ENCODE data around the gene LRRC59. TPM values are rescaled to one million over a fixed set of nuclear protein-coding genes. Genes with fewer than 3 reads are reported as not detected.
"Not testable (repeated sequence)": the region's sequence is repeated elsewhere in the genome, so short reads cannot be mapped to it uniquely, and the experiment has no call there.

The LRRC59 gene
- polyA plus RNA-seq, 1 donor, result 44.4 TPM

DNA sequence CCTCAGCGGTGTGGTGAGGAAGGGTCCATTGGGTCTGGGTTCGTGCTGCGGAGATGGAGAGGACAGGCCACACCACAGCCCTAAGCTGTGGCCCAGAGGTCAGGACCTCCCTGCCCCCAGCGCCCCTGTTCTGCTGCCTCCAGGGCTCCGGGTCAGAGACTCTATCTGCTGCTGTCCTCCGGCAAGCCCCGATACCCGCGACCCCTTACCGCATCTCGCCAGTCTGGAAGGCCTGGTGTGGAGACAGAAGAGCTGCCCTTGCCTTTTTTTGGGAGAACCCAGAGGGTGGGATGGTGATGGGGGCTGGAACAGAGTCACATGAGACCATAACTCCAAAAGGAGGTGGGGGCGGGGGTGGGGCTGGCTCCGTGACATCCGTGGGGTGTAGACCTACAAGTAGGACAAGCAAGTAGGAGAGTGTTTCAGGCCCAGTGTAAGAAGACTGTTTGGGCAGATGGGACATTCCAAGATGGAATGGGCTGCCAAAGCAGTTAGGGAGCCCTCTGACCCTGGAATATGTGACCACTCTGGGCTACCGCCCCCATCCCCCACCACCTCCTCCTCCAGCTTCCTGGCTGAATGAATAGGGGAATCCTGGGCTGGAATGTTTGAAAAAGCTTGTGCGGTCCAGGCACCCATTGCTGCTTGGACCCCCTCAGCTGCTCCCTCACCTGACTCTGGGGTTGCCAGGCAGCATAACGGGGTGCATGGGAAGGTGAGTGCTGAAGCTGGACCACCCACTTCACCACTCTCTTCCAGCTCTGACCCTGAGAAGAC, 50.0 kb downstream of the LRRC59 start:
- DNase-seq (ENCODE audit: low read depth), result no peak

DNA sequence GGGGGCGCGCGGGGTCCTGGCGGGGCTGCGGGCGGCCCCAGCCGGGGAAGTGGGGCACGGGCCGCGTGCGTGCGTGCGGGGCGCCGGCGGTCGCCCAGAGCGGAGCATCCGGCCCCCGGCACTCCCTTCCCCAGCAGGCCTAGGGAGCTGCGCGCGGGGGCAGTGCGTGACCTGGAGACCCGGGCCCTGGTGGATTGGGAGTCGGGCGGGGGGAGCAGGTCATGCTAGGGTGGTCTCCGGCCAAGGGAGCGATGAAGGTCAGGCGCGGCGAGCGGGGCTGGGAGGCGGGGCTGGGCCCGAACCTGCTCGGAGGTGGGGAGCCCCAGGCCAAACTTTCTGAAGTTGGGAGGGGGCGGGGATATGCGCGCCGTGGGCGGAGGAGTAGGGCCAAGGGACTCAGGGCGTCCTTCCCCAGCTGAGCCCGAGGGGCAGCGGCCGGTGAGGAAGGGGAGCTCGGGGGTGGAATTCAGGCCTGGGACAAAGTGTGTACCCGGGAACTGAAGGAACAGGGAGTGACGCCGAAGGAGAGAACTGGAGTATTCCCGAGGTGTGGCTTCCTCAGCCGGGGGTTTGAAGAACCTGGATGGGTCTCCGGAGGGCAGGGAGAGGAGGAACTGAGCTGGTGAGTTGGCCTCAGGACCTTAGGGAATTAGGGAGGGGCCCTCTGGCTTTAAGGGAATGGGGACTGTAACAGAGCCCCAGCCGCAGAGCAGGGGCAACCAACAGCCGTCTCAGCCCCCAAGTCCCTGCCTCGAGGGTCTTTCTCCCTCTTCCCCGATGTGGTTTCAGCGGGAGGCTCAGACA, 50.8 kb downstream of the LRRC59 start:
- DNase-seq (ENCODE audit: low read depth), result no peak

DNA sequence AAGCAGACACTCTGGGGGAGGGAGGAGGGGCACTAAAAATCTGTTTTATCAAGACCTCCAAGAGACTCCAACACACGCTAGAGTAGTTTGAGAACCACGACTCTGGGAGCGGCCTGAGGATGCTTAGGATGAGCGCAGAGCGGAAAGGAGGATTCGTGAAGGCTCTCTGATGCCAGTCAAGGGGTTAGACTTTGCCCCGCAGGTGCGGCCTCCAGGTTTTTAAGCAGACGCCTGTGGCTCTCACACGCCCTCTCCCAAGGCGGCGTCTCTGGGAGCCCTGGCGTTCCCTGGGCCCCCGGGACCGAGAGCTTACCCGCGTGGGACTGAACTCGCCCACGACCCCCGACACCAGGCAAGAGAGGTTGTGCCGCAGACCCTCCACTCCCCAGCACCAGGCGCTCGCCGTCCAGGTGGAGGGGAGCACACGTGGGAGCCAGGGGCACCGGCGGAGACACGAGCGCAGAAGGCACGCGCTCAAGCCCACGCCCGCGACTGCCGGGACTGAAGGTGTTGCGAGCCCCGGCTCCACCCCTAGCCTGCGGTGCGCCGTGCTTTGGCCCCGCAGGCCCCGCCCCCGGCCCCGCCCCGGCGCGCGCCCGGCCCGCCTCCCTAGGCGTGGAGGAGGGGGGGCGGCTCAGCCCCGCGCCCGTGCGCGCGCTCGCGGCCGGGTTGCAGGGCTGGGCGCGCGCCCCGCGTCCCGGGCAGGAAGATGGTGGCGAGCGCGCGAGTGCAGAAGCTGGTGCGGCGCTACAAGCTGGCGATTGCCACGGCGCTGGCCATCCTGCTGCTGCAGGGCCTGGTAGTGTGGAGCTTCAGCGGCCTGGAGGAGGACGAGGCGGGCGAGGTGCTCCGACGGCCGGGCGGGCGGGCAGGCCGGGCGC, 51.7 kb downstream of the LRRC59 start, which contains the start of gene XYLT2:
Gene XYLT2 (plus strand): TSS at position 695 of the 881 bp plus-strand sequence. CDS start 15 bp downstream, at position 710.
- DNase-seq (ENCODE audit: low read depth), result peak; percentile 51

DNA sequence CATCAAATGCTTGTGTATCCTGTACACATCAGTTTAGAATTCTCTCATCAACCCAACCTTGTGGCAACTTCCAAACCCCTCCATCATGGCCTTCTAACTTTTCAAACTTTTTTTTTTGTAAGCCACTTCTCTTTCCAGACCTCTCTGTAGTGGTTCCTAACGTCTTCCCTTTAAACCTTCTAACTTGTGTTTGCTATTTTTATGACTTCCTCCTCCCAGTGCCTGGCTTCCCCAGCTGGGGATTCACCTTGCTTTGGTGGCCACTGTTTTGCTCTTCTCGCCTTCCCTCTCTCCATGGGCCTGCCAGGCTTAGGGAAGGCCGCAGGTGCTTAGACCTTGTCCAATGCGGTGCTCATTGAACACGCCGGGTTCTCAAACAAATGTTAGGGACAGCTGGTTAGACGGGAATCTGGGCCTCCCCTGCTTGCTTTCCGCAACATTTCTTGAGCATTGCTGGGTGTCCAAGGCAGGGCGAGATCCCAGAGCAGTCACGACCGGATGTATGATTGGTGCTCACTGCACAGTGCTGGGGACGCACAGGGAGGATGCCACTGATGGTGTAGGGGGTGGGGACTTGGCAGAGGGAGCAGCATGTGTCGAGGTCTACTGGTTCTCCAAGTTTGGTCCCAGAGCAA, 52.5 kb downstream of the LRRC59 start:
- no peak for DNase-seq (ENCODE audit: low read depth)

DNA sequence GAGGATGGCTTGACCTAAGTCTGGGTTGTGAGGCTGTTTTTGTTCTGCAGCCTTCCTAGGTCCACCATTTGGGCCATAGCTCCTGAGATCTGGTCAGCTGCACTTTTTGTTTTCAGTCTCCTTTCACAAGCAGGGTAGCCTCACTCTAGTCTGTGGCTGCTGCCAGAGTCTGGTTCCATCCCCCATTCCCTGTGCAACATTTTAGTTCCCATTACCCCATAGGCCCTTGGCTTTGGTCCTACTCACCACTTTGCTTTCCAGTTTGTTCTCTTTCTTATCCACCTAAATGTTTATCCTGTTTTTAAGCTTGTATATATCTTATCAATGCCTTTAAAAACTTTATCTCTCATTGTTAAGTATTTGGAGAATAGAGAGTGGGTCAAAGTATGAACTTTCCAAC, 57.9 kb downstream of the LRRC59 start:
- DNase-seq (ENCODE audit: low read depth), result no peak

DNA sequence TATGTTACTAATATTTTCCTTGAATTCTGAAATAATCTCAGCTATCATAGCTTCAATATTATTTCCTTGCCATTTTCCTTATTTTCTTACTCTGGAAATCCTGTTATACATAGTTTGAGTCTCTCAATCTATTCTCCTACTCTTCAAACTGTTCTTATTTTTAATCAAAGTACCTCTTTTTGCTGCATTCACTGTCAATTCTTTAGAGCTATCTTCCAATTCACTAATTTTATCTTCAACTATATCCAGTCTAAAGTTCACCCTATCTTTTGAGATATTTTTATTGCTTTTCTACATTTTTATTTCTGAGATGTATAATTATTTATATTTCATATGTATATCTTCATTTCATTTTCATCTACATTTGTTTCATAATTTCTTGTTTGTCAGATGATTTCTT, 58.7 kb downstream of the LRRC59 start:
- DNase-seq (ENCODE audit: low read depth), result no peak

DNA sequence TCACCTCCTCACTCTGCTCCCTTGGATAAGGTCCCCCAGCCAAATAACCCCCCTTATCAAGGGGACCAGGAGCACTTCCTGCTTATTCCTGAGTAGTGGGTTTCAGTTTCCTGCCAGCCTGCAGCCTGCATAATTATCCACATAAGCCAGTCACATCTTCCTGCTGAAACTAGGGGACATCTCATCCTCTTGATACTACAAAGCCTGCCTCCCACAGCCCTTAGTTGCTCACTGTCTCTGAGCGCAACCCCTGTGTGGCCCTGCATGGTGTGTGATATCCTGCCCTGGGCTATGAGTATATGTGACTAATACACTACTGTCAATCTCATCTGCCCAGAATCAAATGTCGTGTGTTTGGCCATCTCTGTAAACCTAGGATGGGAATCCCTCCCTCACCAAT, 59.4 kb downstream of the LRRC59 start:
- DNase-seq (ENCODE audit: low read depth), result no peak

DNA sequence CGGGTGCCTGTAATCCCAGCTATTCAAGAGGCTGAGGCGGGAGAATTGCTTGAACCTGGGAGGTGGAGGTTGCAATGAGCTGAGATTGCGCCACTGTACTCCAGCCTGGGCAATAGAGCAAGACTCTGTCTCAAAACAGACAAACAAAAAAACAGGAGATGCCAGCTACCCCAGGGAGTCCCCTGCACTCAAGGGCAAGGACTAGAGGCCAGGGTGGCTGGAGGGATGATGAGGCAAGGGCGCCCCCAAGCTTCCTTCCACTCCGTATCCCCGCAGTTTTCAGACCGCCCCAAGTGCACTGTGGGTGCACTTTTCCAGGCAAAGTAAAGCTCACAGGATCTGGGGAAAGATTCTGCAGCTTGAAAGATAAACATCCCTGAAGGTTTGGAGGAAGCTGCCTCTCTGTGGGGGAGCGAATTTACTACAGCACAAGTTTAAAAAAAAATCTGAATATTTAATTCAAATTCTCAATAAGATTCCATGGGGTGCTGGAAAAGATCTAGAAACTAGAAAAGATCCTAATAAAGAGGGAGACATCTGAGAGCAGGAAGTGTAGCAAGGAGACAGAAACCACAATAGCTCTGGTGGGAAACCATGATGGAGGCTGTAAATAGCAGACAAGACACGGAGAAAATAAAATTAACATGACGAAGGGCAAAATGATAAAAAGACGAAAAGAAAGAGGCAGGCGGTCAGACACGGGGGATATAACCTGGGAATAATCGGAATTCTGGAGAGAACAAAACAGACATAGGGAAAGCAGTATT, 63.8 kb downstream of the LRRC59 start:
- DNase-seq (ENCODE audit: low read depth), result not testable (repeated sequence)

DNA sequence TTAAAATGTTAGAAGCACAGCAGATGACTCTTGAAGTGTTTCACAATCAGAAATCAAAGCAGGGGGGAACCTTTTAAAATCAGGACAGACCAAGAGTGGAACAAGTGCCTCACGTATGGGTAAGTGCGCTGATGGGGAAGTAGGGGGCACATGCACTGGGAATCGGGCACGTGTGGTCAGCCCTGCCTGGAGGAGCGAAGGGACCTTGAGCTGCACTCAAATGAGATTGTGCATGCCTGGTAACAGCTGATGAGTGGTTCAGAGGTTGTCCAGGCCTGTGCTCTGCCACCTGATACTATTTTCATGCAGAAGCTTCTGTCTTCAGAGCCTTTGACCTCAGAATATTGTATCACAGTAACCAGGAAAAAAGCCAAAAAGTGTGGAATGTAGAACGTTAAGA, 65.1 kb downstream of the LRRC59 start:
- DNase-seq (ENCODE audit: low read depth), result no peak

Other genes starting within 250 kb of the LRRC59 start
- 40.7 TPM for gene PPP1R9B, start 246.8 kb downstream of the LRRC59 start, polyA plus RNA-seq (ENCODE audit: insufficient read length)
- 368 TPM for gene SGCA, start 231.5 kb downstream of the LRRC59 start, polyA plus RNA-seq (ENCODE audit: insufficient read length)
- gene COL1A1, start 195.9 kb downstream of the LRRC59 start, polyA plus RNA-seq (ENCODE audit: insufficient read length), result 3,500 TPM
- 0.76 TPM for gene TMEM92, start 123.1 kb downstream of the LRRC59 start, polyA plus RNA-seq (ENCODE audit: insufficient read length)
- 26.2 TPM for gene XYLT2, start 51.4 kb downstream of the LRRC59 start, polyA plus RNA-seq (ENCODE audit: insufficient read length)
- 52.8 TPM for gene MRPL27, start 24.3 kb downstream of the LRRC59 start, polyA plus RNA-seq (ENCODE audit: insufficient read length)
- 4.8 TPM for gene EME1, start 24.3 kb downstream of the LRRC59 start, polyA plus RNA-seq (ENCODE audit: insufficient read length)
- 62.3 TPM for gene ACSF2, start 28.7 kb upstream of the LRRC59 start, polyA plus RNA-seq (ENCODE audit: insufficient read length)
- 4.0 TPM for gene CHAD, start 71.4 kb upstream of the LRRC59 start, polyA plus RNA-seq (ENCODE audit: insufficient read length)
- 37.3 TPM for gene RSAD1, start 81.3 kb upstream of the LRRC59 start, polyA plus RNA-seq (ENCODE audit: insufficient read length)
- gene MYCBPAP, start 110.9 kb upstream of the LRRC59 start, polyA plus RNA-seq (ENCODE audit: insufficient read length), result 0.52 TPM
- 0.97 TPM for gene EPN3, start 135.2 kb upstream of the LRRC59 start, polyA plus RNA-seq (ENCODE audit: insufficient read length)
- gene SPATA20, start 149.7 kb upstream of the LRRC59 start, polyA plus RNA-seq (ENCODE audit: insufficient read length), result 24.3 TPM
- 6.6 TPM for gene CACNA1G, start 163.2 kb upstream of the LRRC59 start, polyA plus RNA-seq (ENCODE audit: insufficient read length)
- 0.39 TPM for gene ABCC3, start 237.4 kb upstream of the LRRC59 start, polyA plus RNA-seq (ENCODE audit: insufficient read length)

All from forelimb muscle (tissue), 1 donor.